CD4-positive, alpha-beta T cell treated with Interleukin-15 for 1 hour (primary cell): ENCODE measurements around the gene GPATCH8.

Experiments used
- DNase-seq: peaks from one replicate; pipeline ENCODE4 v3.0.0-alpha.2; 2020

Gene GPATCH8

GRCh38 chr17:44448412-44448811 is 54.8 kb downstream of the GPATCH8 start:
- no peak for DNase-seq

GRCh38 chr17:44444735-44445105 is 58.5 kb downstream of the GPATCH8 start:
- no peak for DNase-seq

GRCh38 chr17:44442806-44443205 is 60.4 kb downstream of the GPATCH8 start:
- no peak for DNase-seq

GRCh38 chr17:44439168-44439567 is 64.0 kb downstream of the GPATCH8 start:
- no peak for DNase-seq

- DNase-seq, result no peak
Observed at GRCh38 chr17:44438636-44439035, 64.6 kb downstream of the GPATCH8 start.

- no peak for DNase-seq
Observed at GRCh38 chr17:44436336-44436735, 66.9 kb downstream of the GPATCH8 start.

- DNase-seq, result no peak
Observed at GRCh38 chr17:44432254-44433157, 70.7 kb downstream of the GPATCH8 start.

GRCh38 chr17:44424828-44425461 is 78.3 kb downstream of the GPATCH8 start:
- no peak for DNase-seq

GRCh38 chr17:44417553-44417952 is 85.7 kb downstream of the GPATCH8 start:
- no peak for DNase-seq

- no peak for DNase-seq
Observed at GRCh38 chr17:44416558-44417289, 86.5 kb downstream of the GPATCH8 start.

GRCh38 chr17:44414394-44415155 is 88.6 kb downstream of the GPATCH8 start:
- DNase-seq, result no peak

GRCh38 chr17:44409309-44410028 is 93.7 kb downstream of the GPATCH8 start:
- DNase-seq, result no peak

GRCh38 chr17:44408786-44409185 is 94.4 kb downstream of the GPATCH8 start:
- no peak for DNase-seq

GRCh38 chr17:44402564-44403172 is 100.5 kb downstream of the GPATCH8 start:
- DNase-seq, result no peak

GRCh38 chr17:44400226-44400847 is 102.9 kb downstream of the GPATCH8 start:
- no peak for DNase-seq

- DNase-seq, result no peak
Observed at GRCh38 chr17:44398692-44399691, 104.2 kb downstream of the GPATCH8 start.

GRCh38 chr17:44397479-44398440 is 105.4 kb downstream of the GPATCH8 start:
- DNase-seq, result no peak

- DNase-seq, result no peak
Observed at GRCh38 chr17:44396946-44397345, 106.3 kb downstream of the GPATCH8 start.

- no peak for DNase-seq
Observed at GRCh38 chr17:44394833-44395232, 108.4 kb downstream of the GPATCH8 start.
